ENCODE data around the gene NDUFA1. TPM values are rescaled to one million over a fixed set of nuclear protein-coding genes. Genes with fewer than 3 reads are reported as not detected.

The NDUFA1 gene
- total and polyA plus RNA-seq, 2 of the 13 experiments (the other 11 are each of a cell fraction or from before 2014, with no cell fraction given), result 150 to 167 TPM

- 0 out of 2 replicates have a peak, but pooled peaks have one; percentile 33 for TF ChIP-seq ZBTB25 (CRISPR knock-in tag; IDR thresholded peaks at IDR 0.05)
- peak; percentile 91 for TF ChIP-seq TBX2 (CRISPR knock-in tag; IDR thresholded peaks at IDR 0.05; ENCODE audit: borderline replicate concordance)
- TF ChIP-seq HMG20A (CRISPR knock-in tag; IDR thresholded peaks at IDR 0.05; ENCODE audit: borderline replicate concordance), result no peak
- TF ChIP-seq ZNF350 (CRISPR knock-in tag; IDR thresholded peaks at IDR 0.05; ENCODE audit: borderline replicate concordance, low read depth), result peak; percentile 60; the same call in 1 of the 2 replicates
- TF ChIP-seq RFX3 (CRISPR knock-in tag; IDR thresholded peaks at IDR 0.05), result no peak
- peak; percentile 66 for TF ChIP-seq RBFOX2 (IDR thresholded peaks at IDR 0.05; ENCODE audit: low read depth, low read length)
- no peak for TF ChIP-seq ZNF451 (CRISPR knock-in tag; IDR thresholded peaks at IDR 0.05)
- peak; percentile 33 for TF ChIP-seq TARDBP (CRISPR knock-in tag; IDR thresholded peaks at IDR 0.05)
- peak; percentile 53; the same call in 1 of the 2 replicates for TF ChIP-seq HIVEP1 (CRISPR knock-in tag; IDR thresholded peaks at IDR 0.05)
- no peak for TF ChIP-seq PCBP1 (IDR thresholded peaks at IDR 0.05; ENCODE audit: borderline replicate concordance, low read depth, low read length)
- TF ChIP-seq ZNF580 (CRISPR knock-in tag; IDR thresholded peaks at IDR 0.05; ENCODE audit: borderline replicate concordance, low read depth), result peak; percentile 37; the same call in 1 of the 2 replicates
- no peak for TF ChIP-seq ZFP62 (CRISPR knock-in tag; IDR thresholded peaks at IDR 0.05)
- TF ChIP-seq ATF2 (CRISPR knock-in tag; IDR thresholded peaks at IDR 0.05), result no peak
- TF ChIP-seq HMGXB4 (CRISPR knock-in tag; IDR thresholded peaks at IDR 0.05; ENCODE audit: borderline replicate concordance in 1 of 2, low read depth in 1 of 2), result 0 out of 4 replicates have a peak, but pooled peaks of 1 of the 2 experiments have one; percentile 31
- no peak for TF ChIP-seq GATAD2A (CRISPR knock-in tag; IDR thresholded peaks at IDR 0.05)
- no peak for TF ChIP-seq ELF4 (CRISPR knock-in tag; IDR thresholded peaks at IDR 0.05; ENCODE audit: borderline replicate concordance)
- TF ChIP-seq KMT2B (CRISPR knock-in tag; IDR thresholded peaks at IDR 0.05), result peak; percentile 48; the same call in 1 of the 2 replicates
- no peak for TF ChIP-seq JUND (CRISPR knock-in tag; IDR thresholded peaks at IDR 0.05)
- no peak for TF ChIP-seq FOXA1 (IDR thresholded peaks at IDR 0.05)
- no peak for TF ChIP-seq FOXA1 (CRISPR knock-in tag; IDR thresholded peaks at IDR 0.05)
- no peak for TF ChIP-seq PPARG (CRISPR knock-in tag; conservative IDR thresholded peaks at IDR 0.05)
- peak; percentile 40; the same call in 1 of the 2 replicates for TF ChIP-seq HNF1B (CRISPR knock-in tag; IDR thresholded peaks at IDR 0.05)
These were observed 19.0 kb upstream of the NDUFA1 start, which contains the start of gene UPF3B (continued) for GRCh38 chrX:119852382-119853353.

Measured in HepG2 (cell line).